Sigmoid colon (tissue), 7 donors: ENCODE results near the gene CANT1. TPM values are rescaled to one million over a fixed set of nuclear protein-coding genes. Genes with fewer than 3 reads are reported as not detected.
A peak's percentile ranks its signal among the peaks of the same experiment; 100 is the strongest.

ENCODE experiments used
- DNase-seq: peaks from one replicate; pipeline ENCODE4 v3.0.0-alpha.2; 2019
- H3K27ac ChIP-seq, 4 donors: fragments of 200-600 bp; sonication (generic); one replicate each; pipeline ENCODE4 v1.5.1; 2016 to 2019; ENCODE audit warnings: mild to moderate bottlenecking in 1 of 4
- H3K27me3 ChIP-seq, 3 donors: fragments of 200-600 bp; sonication (generic); one replicate each; pipeline ENCODE4 v1.5.1; 2019; ENCODE audit warnings: mild to moderate bottlenecking in 1 of 3
- H3K36me3 ChIP-seq, 4 donors: fragments of 200-600 bp; sonication (generic); one replicate each; pipeline ENCODE4 v1.5.1; 2016 to 2019
- H3K4me1 ChIP-seq, 4 donors: fragments of 200-600 bp; sonication (generic); one replicate each; pipeline ENCODE4 v1.5.1; 2017 to 2019
- H3K4me3 ChIP-seq, 4 donors: fragments of 200-600 bp; sonication (generic); one replicate each; pipeline ENCODE4 v1.5.1; 2017 to 2019; ENCODE audit warnings: mild to moderate bottlenecking in 2 of 4, moderate library complexity in 1 of 4
- H3K9me3 ChIP-seq, 4 donors: fragments of 200-600 bp in 3 of 4; sonication (generic) in 3 of 4; one replicate each; pipeline versions ENCODE4 v1.5.1 to v1.6.1; 2013 to 2019
- CTCF ChIP-seq, 4 experiments: fragments of 450-650 bp in 3 of 4; fragments of 200-600 bp in 1 of 4; IDR thresholded peaks; one replicate each; pipeline ENCODE4 v1.5.1; 2016 to 2019; ENCODE audit warnings: antibody characterized with exemption in 4 of 4, mild to moderate bottlenecking in 3 of 4, moderate library complexity in 2 of 4
- EP300 ChIP-seq, 4 donors: sonication (generic); formaldehyde crosslinking; IDR thresholded peaks; one replicate each; pipeline ENCODE4 v1.6.1; 2017; ENCODE audit warnings: antibody characterized with exemption in 4 of 4
- POLR2A ChIP-seq, 2 donors: fragments of 450-650 bp; IDR thresholded peaks; one replicate each; pipeline ENCODE4 v1.6.1; 2016; ENCODE audit warnings: antibody characterized with exemption in 2 of 2, mild to moderate bottlenecking in 2 of 2, moderate library complexity in 2 of 2
- POLR2AphosphoS5 ChIP-seq, 4 donors: sonication (generic); formaldehyde crosslinking; IDR thresholded peaks; one replicate each; pipeline ENCODE4 v1.6.1; 2017; ENCODE audit warnings: antibody characterized with exemption in 4 of 4
- WGBS, 2 donors: extraction: QIAGEN DNeasy Blood & Tissue Kit; methylation state at CpG; one replicate each; pipeline ENCODE4 v1.1.7; 2013; 5-methylcytosine and 5-hydroxymethylcytosine counted together
- intact Hi-C: fragments of 100-400 bp; cut with DNase I; formaldehyde crosslinking; loops from one replicate; pipeline ENCODE4 v1.15.1; 2023
- polyA plus RNA-seq, 3 donors: library from polyadenylated mRNA; stranded (reverse); fragments of 200-250 nt; gene quantifications; one replicate each; pipeline ENCODE4 v1.2.3, GENCODE V29; 2013
- total RNA-seq, 4 donors: library from RNA; depleted of rRNA; stranded (reverse); fragments of >200 nt; gene quantifications; one replicate each; pipeline ENCODE4 v1.1.0, GENCODE V29; 2016
- donor health status: healthy with polysubstance abuse.
- donor health status: Bipolar disorder and iron deficiency.
- donor health status: healthy.

CANT1 gene
- total and polyA plus RNA-seq, 7 donors = 11.1 to 132 (median 19.1) TPM

GRCh38 chr17:79038545-79039135 lies 29.1 kb upstream of the CANT1 start:
- intact Hi-C loops = no loop called here
- no peaks in the 10 kb centered on the region for H3K27me3 ChIP-seq
- H3K36me3 ChIP-seq = no peaks in the 10 kb centered on the region
- no peaks in the 10 kb centered on the region for H3K9me3 ChIP-seq
- 77 to 85% methylated on average over 8 of the region's 8 CpGs for WGBS, 2 donors
- H3K4me1 ChIP-seq = peaks cover 0 to 23% (median 4%) of the 10 kb centered on the region in 4 donors
- peak; percentile 87 for DNase-seq
- peak overlapping the region in 3 of 4 donors; percentile 31 to 69 (median 53) for H3K27ac ChIP-seq
- H3K4me3 ChIP-seq = no peak overlapping the region
- no peak for TF ChIP-seq POLR2A (IDR thresholded peaks at IDR 0.05)
- TF ChIP-seq POLR2AphosphoS5 (IDR thresholded peaks at IDR 0.05) = peak in 3 of 4 donors; percentile 30 to 57 (median 34)

GRCh38 chr17:79036596-79036995 lies 27.0 kb upstream of the CANT1 start:
- intact Hi-C loops = no loop called here
- H3K27ac ChIP-seq = peak overlapping the region; percentile 28 to 56 (median 42)
- H3K27me3 ChIP-seq = no peaks in the 10 kb centered on the region
- H3K4me3 ChIP-seq = no peak overlapping the region
- no peaks in the 10 kb centered on the region for H3K36me3 ChIP-seq
- H3K4me1 ChIP-seq = peaks cover 0 to 26% (median 7%) of the 10 kb centered on the region in 4 donors
- peak in 3 of 4 donors; percentile 8 to 68 (median 34) for TF ChIP-seq POLR2AphosphoS5 (IDR thresholded peaks at IDR 0.05)
- TF ChIP-seq CTCF (IDR thresholded peaks at IDR 0.05) = no peak
- no peak for TF ChIP-seq EP300 (IDR thresholded peaks at IDR 0.05)
- no peak for TF ChIP-seq POLR2A (IDR thresholded peaks at IDR 0.05)
- H3K9me3 ChIP-seq = no peaks in the 10 kb centered on the region
- 66 to 75% methylated on average over 3 of the region's 3 CpGs for WGBS, 2 donors
- DNase-seq = peak; percentile 65

- peak; percentile 19 for DNase-seq
- Histone ChIP-seq H3K4me3 (no peak overlapping the region), H3K27ac (peak overlapping the region; percentile 13 to 56 (median 36)), H3K27me3 (no peaks in the 10 kb centered on the region), H3K36me3 (no peaks in the 10 kb centered on the region), H3K4me1 (peaks cover 0 to 26% (median 7%) of the 10 kb centered on the region in 4 donors), H3K9me3 (no peaks in the 10 kb centered on the region)
- 96% methylated on average over 6 of the region's 6 CpGs for WGBS, 2 donors
- TF ChIP-seq CTCF (IDR thresholded peaks at IDR 0.05) = no peak
- no peak for TF ChIP-seq POLR2AphosphoS5 (IDR thresholded peaks at IDR 0.05)
- no peak for TF ChIP-seq EP300 (IDR thresholded peaks at IDR 0.05)
- no peak for TF ChIP-seq POLR2A (IDR thresholded peaks at IDR 0.05)
- intact Hi-C loops = no loop called here
Observed at GRCh38 chr17:79036181-79036580, 26.6 kb upstream of the CANT1 start.

- no peaks in the 10 kb centered on the region for H3K27me3 ChIP-seq
- WGBS, 2 donors = 93 to 98% methylated on average over 6 of the region's 6 CpGs
- H3K9me3 ChIP-seq = no peaks in the 10 kb centered on the region
- H3K27ac ChIP-seq = peak overlapping the region in 2 of 4 donors; percentile 13 to 56
- no peak for DNase-seq
- no peaks in the 10 kb centered on the region for H3K36me3 ChIP-seq
- intact Hi-C loops = no loop called here
- H3K4me1 ChIP-seq = peaks cover 0 to 26% (median 7%) of the 10 kb centered on the region in 4 donors
- TF ChIP-seq POLR2A (IDR thresholded peaks at IDR 0.05) = no peak
- TF ChIP-seq POLR2AphosphoS5 (IDR thresholded peaks at IDR 0.05) = no peak
- no peak for TF ChIP-seq EP300 (IDR thresholded peaks at IDR 0.05)
- TF ChIP-seq CTCF (IDR thresholded peaks at IDR 0.05) = no peak
- H3K4me3 ChIP-seq = no peak overlapping the region
Observed at GRCh38 chr17:79035686-79036085, 26.1 kb upstream of the CANT1 start.

- H3K27ac ChIP-seq = peak overlapping the region; percentile 61 to 74 (median 70)
- no peaks in the 10 kb centered on the region for H3K36me3 ChIP-seq
- no peak overlapping the region for H3K4me3 ChIP-seq
- TF ChIP-seq POLR2AphosphoS5 (IDR thresholded peaks at IDR 0.05) = no peak
- 84 to 87% methylated on average over 8 of the region's 8 CpGs for WGBS, 2 donors
- no peaks in the 10 kb centered on the region for H3K9me3 ChIP-seq
- H3K4me1 ChIP-seq = peaks cover 0 to 26% (median 7%) of the 10 kb centered on the region in 4 donors
- DNase-seq = peak; percentile 50
- intact Hi-C loops = no loop called here
- H3K27me3 ChIP-seq = no peaks in the 10 kb centered on the region
Observed at GRCh38 chr17:79034931-79035485, 25.4 kb upstream of the CANT1 start.
